Lung (tissue), 12 donors: ENCODE measurements around the gene NOS1AP. TPM values are rescaled to one million over a fixed set of nuclear protein-coding genes. Genes with fewer than 3 reads are reported as not detected.

Experiments
- ATAC-seq: fragments of 200-7000 bp; cut with Tn5 transposase; one replicate; pipeline ENCODE4 v1.9.1; 2020; ENCODE audit warnings: moderate number of reproducible peaks; ENCODE audit not compliant: insufficient read depth, low FRiP score
- DNase-seq, 3 donors: peaks; one replicate each; pipeline ENCODE4 v3.0.0-alpha.2; 2013 to 2017
- H3K27ac ChIP-seq, 2 donors: one replicate each; pipeline ENCODE4 v1.5.1; 2013; ENCODE audit warnings: mild to moderate bottlenecking in 2 of 2, moderate library complexity in 2 of 2, control low read depth in 1 of 2, inconsistent platforms in 1 of 2, low read depth in 1 of 2, low read length in 1 of 2
- H3K27me3 ChIP-seq, 3 donors: one replicate each; pipeline ENCODE4 v1.5.1; 2013; ENCODE audit warnings: low read length in 2 of 3; ENCODE audit not compliant: control insufficient read depth in 3 of 3, insufficient read depth in 3 of 3
- H3K36me3 ChIP-seq, 4 donors: one replicate each; pipeline ENCODE4 v1.5.1; 2013; ENCODE audit warnings: low read length in 4 of 4, mild to moderate bottlenecking in 1 of 4, moderate library complexity in 1 of 4; ENCODE audit not compliant: control insufficient read depth in 4 of 4, insufficient read depth in 4 of 4
- H3K4me1 ChIP-seq, 5 donors: one replicate each; pipeline ENCODE4 v1.5.1; 2013; ENCODE audit warnings: low read length in 5 of 5, mild to moderate bottlenecking in 2 of 5, moderate library complexity in 1 of 5; ENCODE audit not compliant: control insufficient read depth in 5 of 5, insufficient read depth in 5 of 5
- H3K4me3 ChIP-seq: one replicate; pipeline ENCODE4 v1.5.1; 2013; ENCODE audit warnings: mild to moderate bottlenecking, control low read depth, moderate library complexity
- H3K9ac ChIP-seq, 2 donors: one replicate each; pipeline ENCODE4 v1.5.1; 2013; ENCODE audit warnings: low read length in 2 of 2, control low read depth in 1 of 2; ENCODE audit not compliant: insufficient read depth in 1 of 2
- H3K9me3 ChIP-seq, 4 donors: one replicate each; pipeline ENCODE4 v1.5.1; 2013; ENCODE audit warnings: low read length in 3 of 4, mild to moderate bottlenecking in 1 of 4, moderate library complexity in 1 of 4; ENCODE audit not compliant: control insufficient read depth in 4 of 4, insufficient read depth in 3 of 4
- CTCF ChIP-seq: IDR thresholded peaks from 2 replicates; pipeline ENCODE4 v1.5.1; 2012; ENCODE audit warnings: mild to moderate bottlenecking; ENCODE audit errors: control extremely low read depth, extremely low read depth
- WGBS, 2 donors: extraction: QIAGEN DNeasy Blood & Tissue Kit; methylation state at CpG; one replicate each; pipeline ENCODE4 v1.1.7; 2013; 5-methylcytosine and 5-hydroxymethylcytosine counted together
- polyA plus RNA-seq, 2 donors: library from polyadenylated mRNA; stranded (reverse); fragments of 200-250 nt; gene quantifications; one replicate each; pipeline ENCODE4 v1.2.1, GENCODE V29; 2013
- total RNA-seq, 2 donors: library from RNA; depleted of rRNA in 1 of 2; stranded (reverse); fragments of >200 nt in 1 of 2; gene quantifications; one replicate each; pipeline ENCODE4 v1.2.1, GENCODE V29; 2014 to 2021
- donor health status: control.
- donor health status: control.
- donor health status: Bipolar disorder and iron deficiency.
- donor health status: healthy.
- donor health status: DM: yes; HTN: yes; CAD: no.

Gene NOS1AP
- total and polyA plus RNA-seq, 4 donors: 0.57 to 5.0 (median 1.2) TPM

- no peaks in the 10 kb centered on the region for H3K9me3 ChIP-seq
- no peak for TF ChIP-seq CTCF
- H3K4me3 ChIP-seq: no peak overlapping the region
- no peaks in the 10 kb centered on the region for H3K27me3 ChIP-seq
- H3K36me3 ChIP-seq: peaks cover 0 to 2% (median 0%) of the 10 kb centered on the region in 4 donors
- H3K9ac ChIP-seq: no peak overlapping the region
- no peaks in the 10 kb centered on the region for H3K4me1 ChIP-seq
- DNase-seq (no peak), ATAC-seq (no peak)
- no peak overlapping the region for H3K27ac ChIP-seq
- WGBS, 2 donors: 87 to 92% methylated on average over 36 of the region's 36 CpGs
Measured at GRCh38 chr1:162367073-162367472, 297.6 kb downstream of the NOS1AP start.

DNA sequence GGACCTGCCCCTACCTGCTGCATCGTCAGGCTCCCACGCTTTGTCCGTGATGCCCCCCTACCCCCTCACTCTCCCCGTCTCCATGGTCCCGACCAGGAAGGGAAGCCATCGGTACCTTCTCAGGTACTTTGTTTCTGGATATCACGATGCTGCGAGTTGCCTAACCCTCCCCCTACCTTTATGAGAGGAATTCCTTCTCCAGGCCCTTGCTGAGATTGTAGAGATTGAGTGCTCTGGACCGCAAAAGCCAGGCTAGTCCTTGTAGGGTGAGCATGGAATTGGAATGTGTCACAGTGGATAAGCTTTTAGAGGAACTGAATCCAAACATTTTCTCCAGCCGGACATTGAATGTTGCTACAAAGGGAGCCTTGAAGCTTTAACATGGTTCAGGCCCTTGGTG is 298.3 kb downstream of the NOS1AP start:
- Histone ChIP-seq H3K27me3 (no peaks in the 10 kb centered on the region), H3K36me3 (peaks cover 0 to 2% (median 0%) of the 10 kb centered on the region in 4 donors), H3K27ac (no peak overlapping the region), H3K9me3 (no peaks in the 10 kb centered on the region), H3K9ac (no peak overlapping the region), H3K4me3 (no peak overlapping the region), H3K4me1 (peaks cover 0 to under 1% (median 0%) of the 10 kb centered on the region in 5 donors)
- 82 to 89% methylated on average over 10 of the region's 10 CpGs for WGBS, 2 donors
- DNase-seq (peak in 1 of 3 donors; percentile 17), ATAC-seq (no peak)
- no peak for TF ChIP-seq CTCF

- no peak for ATAC-seq
- no peaks in the 10 kb centered on the region for H3K9me3 ChIP-seq
- TF ChIP-seq CTCF: no peak
- no peak overlapping the region for H3K4me3 ChIP-seq
- no peak for DNase-seq
- WGBS, 2 donors: 55 to 70% methylated on average over 4 of the region's 4 CpGs
- H3K9ac ChIP-seq: no peak overlapping the region
- H3K27me3 ChIP-seq: no peaks in the 10 kb centered on the region
- peaks cover 0 to 2% (median 0%) of the 10 kb centered on the region in 5 donors for H3K4me1 ChIP-seq
- H3K27ac ChIP-seq: no peak overlapping the region
- peaks cover 0 to 2% (median 0%) of the 10 kb centered on the region in 4 donors for H3K36me3 ChIP-seq
Measured at GRCh38 chr1:162368451-162368850, 299.0 kb downstream of the NOS1AP start.

DNA sequence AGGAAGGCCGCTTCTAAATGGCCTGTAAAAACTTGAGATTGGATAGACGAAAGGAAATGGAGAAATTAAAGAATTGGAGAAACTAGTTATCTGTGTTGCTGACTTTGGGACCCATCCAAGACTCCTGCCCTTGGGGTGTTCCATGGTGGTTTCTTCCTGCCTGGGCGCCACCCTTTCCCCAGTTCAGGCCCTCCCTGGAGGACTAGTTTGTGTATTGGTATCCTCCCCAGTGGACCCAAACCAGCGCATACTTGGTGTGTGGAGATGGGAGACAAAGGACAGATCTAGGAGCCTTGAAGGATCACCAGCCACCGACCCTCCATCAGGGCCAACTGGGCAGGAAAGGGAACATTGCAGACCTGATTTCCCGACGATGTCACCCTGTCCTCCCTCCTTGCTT is 300.1 kb downstream of the NOS1AP start:
- TF ChIP-seq CTCF: no peak
- no peak for DNase-seq
- H3K9me3 ChIP-seq: no peaks in the 10 kb centered on the region
- no peak overlapping the region for H3K4me3 ChIP-seq
- H3K27ac ChIP-seq: no peak overlapping the region
- no peaks in the 10 kb centered on the region for H3K27me3 ChIP-seq
- 92% methylated on average over 7 of the region's 7 CpGs for WGBS, 2 donors
- no peak for ATAC-seq
- peaks cover 0 to 2% (median 0%) of the 10 kb centered on the region in 4 donors for H3K36me3 ChIP-seq
- peaks cover 0 to 2% (median 0%) of the 10 kb centered on the region in 5 donors for H3K4me1 ChIP-seq
- H3K9ac ChIP-seq: no peak overlapping the region
